Transverse colon (tissue), 4 donors: ENCODE measurements around the gene AMER3.

Experiments used
- CTCF ChIP-seq, 5 experiments: fragments of 200-600 bp in 3 of 5; fragments of 450-650 bp in 2 of 5; sonication (generic) in 3 of 5; IDR thresholded peaks; 1 replicate in 2 of 5; 2 replicates in 3 of 5; pipeline ENCODE4 v1.5.1; 2016 to 2017; ENCODE audit warnings: antibody characterized with exemption in 5 of 5, inconsistent platforms in 3 of 5, mild to moderate bottlenecking in 2 of 5, moderate library complexity in 1 of 5
- EP300 ChIP-seq: sonication (generic); formaldehyde crosslinking; IDR thresholded peaks from one replicate; pipeline ENCODE4 v1.6.1; 2017; ENCODE audit warnings: antibody characterized with exemption, low read depth
- POLR2A ChIP-seq: fragments of 450-650 bp; IDR thresholded peaks from one replicate; pipeline ENCODE4 v1.6.1; 2016; ENCODE audit warnings: antibody characterized with exemption, mild to moderate bottlenecking, moderate library complexity
- POLR2AphosphoS5 ChIP-seq, 3 donors: sonication (generic); formaldehyde crosslinking; IDR thresholded peaks; one replicate each; pipeline ENCODE4 v1.6.1; 2016; ENCODE audit warnings: antibody characterized with exemption in 3 of 3

- TF ChIP-seq CTCF (IDR thresholded peaks at IDR 0.05) (no peak), EP300 (no peak), POLR2A (no peak), POLR2AphosphoS5 (IDR thresholded peaks at IDR 0.05) (no peak)
Observed at GRCh38 chr2:130749641-130750040, 5.7 kb upstream of the AMER3 start.
